Cardiac fibroblast (primary cell): Measurements from ENCODE around the gene TMEM178B.

Source experiments
- DNase-seq, 2 donors: peaks; one replicate each; pipeline versions ENCODE4 v3.0.0 to v3.0.0-alpha.2; 2010; ENCODE audit warnings: low read depth in 2 of 2
- H3K4me3 ChIP-seq, 2 donors: replicated peaks in 1 of 2; 1 replicate in 1 of 2; 2 replicates in 1 of 2; pipeline ENCODE4 v1.5.1; 2011; ENCODE audit warnings: low read depth in 2 of 2, low read length in 2 of 2, mild to moderate bottlenecking in 2 of 2, moderate library complexity in 1 of 2
- CTCF ChIP-seq: IDR thresholded peaks from one replicate; pipeline ENCODE4 v1.5.1; 2011; ENCODE audit warnings: low read depth, mild to moderate bottlenecking, low read length, inconsistent platforms

TMEM178B gene

DNA sequence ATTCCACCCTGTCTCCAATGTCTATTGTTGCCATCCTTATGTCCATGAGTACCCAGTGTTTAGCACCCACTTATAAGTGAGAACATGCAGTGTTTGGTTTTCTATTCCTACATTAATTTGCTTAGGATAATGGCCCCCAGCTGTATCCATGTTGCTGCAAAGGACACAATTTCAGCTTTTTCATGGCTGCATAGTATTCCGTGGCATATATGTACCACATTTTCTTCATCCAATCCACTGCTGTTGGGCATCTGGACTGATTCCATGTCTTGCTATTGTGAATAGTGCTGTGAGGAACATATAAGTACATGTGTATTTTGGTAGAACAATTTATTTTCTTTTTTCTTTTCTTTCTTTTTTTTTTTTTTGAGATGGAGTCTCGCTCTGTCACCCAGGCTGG is 68.2 kb downstream of the TMEM178B start:
- H3K4me3 ChIP-seq, result no peak overlapping the region
- no peak for TF ChIP-seq CTCF
- DNase-seq, result no peak

- no peak overlapping the region for H3K4me3 ChIP-seq
- no peak for TF ChIP-seq CTCF
- DNase-seq, result no peak
These were observed 71.2 kb downstream of the TMEM178B start for GRCh38 chr7:141144921-141145629.

DNA sequence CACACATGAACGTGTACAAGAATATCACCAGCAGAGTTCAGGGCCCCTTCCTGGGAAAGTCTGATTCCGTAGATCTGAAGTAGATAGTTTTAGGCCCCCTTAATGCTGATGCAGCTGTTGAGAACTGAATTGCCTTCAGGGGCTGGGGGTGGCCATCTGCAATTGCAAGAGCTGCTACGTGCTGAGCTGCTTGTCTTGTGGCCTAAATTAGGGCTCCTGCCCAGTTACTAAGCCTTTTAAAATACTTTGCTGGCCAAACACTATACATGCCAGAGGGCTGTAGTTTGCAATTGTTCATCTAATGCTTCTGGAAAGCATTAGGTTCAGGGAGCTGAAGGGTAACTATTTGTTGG is 71.7 kb downstream of the TMEM178B start:
- no peak for TF ChIP-seq CTCF
- H3K4me3 ChIP-seq, result no peak overlapping the region
- no peak for DNase-seq

DNA sequence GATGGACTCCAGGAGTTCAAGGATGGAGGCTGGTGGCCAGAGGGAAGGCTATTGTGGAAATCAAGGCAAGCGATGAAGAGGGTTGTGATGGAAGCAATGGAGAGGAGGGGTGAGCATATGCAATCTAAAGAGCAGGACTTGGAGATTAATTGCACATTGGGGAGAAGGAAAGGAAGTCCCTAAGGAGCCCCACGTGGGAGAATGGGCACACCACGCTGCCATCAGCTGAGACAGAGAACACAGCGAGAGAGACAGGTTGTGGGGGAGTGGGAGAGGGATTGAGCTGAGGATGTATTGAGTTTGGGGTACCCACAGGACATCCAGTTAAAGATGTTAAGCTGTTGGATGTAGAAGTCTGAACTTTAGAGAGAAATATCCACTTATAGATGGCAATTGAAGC is 73.6 kb downstream of the TMEM178B start:
- no peak for DNase-seq
- no peak for TF ChIP-seq CTCF
- no peak overlapping the region for H3K4me3 ChIP-seq

- no peak overlapping the region for H3K4me3 ChIP-seq
- no peak for DNase-seq
- TF ChIP-seq CTCF, result no peak
These were observed 76.6 kb downstream of the TMEM178B start for GRCh38 chr7:141150465-141150864.

GRCh38 chr7:141151746-141152145 is 77.9 kb downstream of the TMEM178B start:
- no peak overlapping the region for H3K4me3 ChIP-seq
- DNase-seq, result no peak
- no peak for TF ChIP-seq CTCF

- no peak overlapping the region for H3K4me3 ChIP-seq
- TF ChIP-seq CTCF, result no peak
- no peak for DNase-seq
These were observed 79.4 kb downstream of the TMEM178B start for GRCh38 chr7:141153231-141153630.
